HepG2 (cell line): ENCODE results near the gene PCYT2. TPM values are rescaled to one million over a fixed set of nuclear protein-coding genes. Genes with fewer than 3 reads are reported as not detected.

ENCODE experiments used
- AKAP8 ChIP-seq: sonication (generic); formaldehyde crosslinking; IDR thresholded peaks from 2 replicates; pipeline ENCODE4 v1.5.1; 2020; ENCODE audit warnings: mild to moderate bottlenecking, missing genetic modification reagents
- ATF3 ChIP-seq: sonication (generic); formaldehyde crosslinking; IDR thresholded peaks from 2 replicates; pipeline ENCODE4 v1.4.0; 2020; ENCODE audit warnings: missing genetic modification reagents
- CENPX ChIP-seq: sonication (generic); formaldehyde crosslinking; IDR thresholded peaks from 2 replicates; pipeline ENCODE4 v1.9.0; 2021; ENCODE audit warnings: mild to moderate bottlenecking, missing genetic modification reagents, moderate library complexity
- EZH2 ChIP-seq: conservative IDR thresholded peaks from 2 replicates; pipeline ENCODE4 v1.6.1; 2012; ENCODE audit warnings: mild to moderate bottlenecking, low read depth, low read length, moderate library complexity
- GFI1 ChIP-seq: sonication (generic); formaldehyde crosslinking; IDR thresholded peaks from 2 replicates; pipeline ENCODE4 v1.5.0; 2020; ENCODE audit warnings: missing genetic modification reagents, mild to moderate bottlenecking, borderline replicate concordance
- IKZF5 ChIP-seq: IDR thresholded peaks from 2 replicates; pipeline ENCODE4 v1.6.1; 2018; ENCODE audit warnings: missing genetic modification reagents, mild to moderate bottlenecking, missing compliant biosample characterization
- JDP2 ChIP-seq: sonication (generic); formaldehyde crosslinking; IDR thresholded peaks from 2 replicates; pipeline ENCODE4 v1.8.1; 2022; ENCODE audit warnings: missing genetic modification reagents, borderline replicate concordance
- MAFG ChIP-seq: sonication (generic); formaldehyde crosslinking; IDR thresholded peaks from 2 replicates; pipeline ENCODE4 v1.5.1; 2020; ENCODE audit warnings: mild to moderate bottlenecking, missing genetic modification reagents
- MIXL1 ChIP-seq: IDR thresholded peaks from 2 replicates; pipeline ENCODE4 v1.6.1; 2016
- MNT ChIP-seq: fragments of 450-650 bp; IDR thresholded peaks from 2 replicates; pipeline ENCODE4 v1.6.1; 2016
- MXD4 ChIP-seq: IDR thresholded peaks from 2 replicates; pipeline ENCODE4 v1.6.1; 2016; ENCODE audit warnings: mild to moderate bottlenecking, missing biosample characterization, missing genetic modification reagents
- PAF1 ChIP-seq: IDR thresholded peaks from 2 replicates; pipeline ENCODE4 v1.6.1; 2016; ENCODE audit warnings: missing genetic modification reagents, missing compliant biosample characterization
- ZBTB7A ChIP-seq: sonication (generic); formaldehyde crosslinking; IDR thresholded peaks from 2 replicates; pipeline ENCODE4 v1.8.0; 2022; ENCODE audit warnings: mild to moderate bottlenecking, missing genetic modification reagents
- ZBTB8A ChIP-seq: sonication (generic); formaldehyde crosslinking; IDR thresholded peaks from 2 replicates; pipeline ENCODE4 v1.4.0; 2020; ENCODE audit warnings: mild to moderate bottlenecking, low read depth, missing genetic modification reagents, borderline replicate concordance
- ZMAT3 ChIP-seq: sonication (generic); formaldehyde crosslinking; conservative IDR thresholded peaks from 2 replicates; pipeline ENCODE4 v1.7.0; 2021; ENCODE audit warnings: missing genetic modification reagents
- ZNF256 ChIP-seq: sonication (generic); formaldehyde crosslinking; conservative IDR thresholded peaks from 2 replicates; pipeline ENCODE4 v1.4.0; 2020; ENCODE audit warnings: missing genetic modification reagents
- ZNF274 ChIP-seq: sonication (generic); formaldehyde crosslinking; IDR thresholded peaks from 2 replicates; pipeline ENCODE4 v1.5.1; 2020; ENCODE audit warnings: mild to moderate bottlenecking, missing genetic modification reagents
- ZNF281 ChIP-seq: sonication (generic); formaldehyde crosslinking; IDR thresholded peaks from 2 replicates; pipeline ENCODE4 v1.4.0; 2020; ENCODE audit warnings: missing genetic modification reagents, borderline replicate concordance
- ZNF33A ChIP-seq: sonication (generic); formaldehyde crosslinking; IDR thresholded peaks from 2 replicates; pipeline ENCODE4 v1.5.1; 2020; ENCODE audit warnings: missing genetic modification reagents, mild to moderate bottlenecking, moderate library complexity, borderline replicate concordance
- ZNF33B ChIP-seq: sonication (generic); formaldehyde crosslinking; IDR thresholded peaks from 2 replicates; pipeline ENCODE4 v1.5.1; 2020; ENCODE audit warnings: mild to moderate bottlenecking, missing genetic modification reagents
- ZNF878 ChIP-seq: sonication (generic); formaldehyde crosslinking; IDR thresholded peaks from 2 replicates; pipeline ENCODE4 v1.8.1; 2023; ENCODE audit warnings: mild to moderate bottlenecking, missing genetic modification reagents, moderate library complexity
- ZSCAN31 ChIP-seq: sonication (generic); formaldehyde crosslinking; IDR thresholded peaks from 2 replicates; pipeline ENCODE4 v1.5.0; 2020; ENCODE audit warnings: low read depth, mild to moderate bottlenecking, missing genetic modification reagents
- ZUFSP ChIP-seq: sonication (generic); formaldehyde crosslinking; IDR thresholded peaks from 2 replicates; pipeline ENCODE4 v1.9.0; 2021; ENCODE audit warnings: missing genetic modification reagents, mild to moderate bottlenecking, borderline replicate concordance
- polyA plus RNA-seq, 8 experiments: library from polyadenylated mRNA; depleted of rRNA in 3 of 8; stranded (reverse) in 7 of 8; unstranded in 1 of 8; fragments of >200 nt; fragmentation: Illumina TruSeq in 4 of 8; extraction: Trizol in 4 of 8; gene quantifications; 2 replicates each; pipeline versions ENCODE4 v1.2.1 to v1.2.3, GENCODE V29; 2011 to 2016; ENCODE audit warnings: low read depth in 4 of 8, missing spikeins in 1 of 8, mixed read lengths in 1 of 8; ENCODE audit not compliant: insufficient read depth in 1 of 8
- total RNA-seq, 5 experiments: library from RNA; depleted of rRNA; stranded (reverse); fragments of >200 nt; fragmentation: Illumina TruSeq; extraction: Trizol; gene quantifications; 2 replicates each; pipeline ENCODE4 v1.2.3, GENCODE V29; 2016; ENCODE audit warnings: low read depth in 1 of 5

The PCYT2 gene
- total and polyA plus RNA-seq, 2 of the 13 experiments (the other 11 are each of a cell fraction or from before 2014, with no cell fraction given), result 147 to 297 TPM

- no peak for TF ChIP-seq ZNF281 (CRISPR knock-in tag)
- peak; percentile 89 for TF ChIP-seq PAF1 (CRISPR knock-in tag)
- no peak for TF ChIP-seq JDP2
- TF ChIP-seq CENPX, result no peak
- TF ChIP-seq ZBTB7A, result no peak
- no peak for TF ChIP-seq MXD4
- no peak for TF ChIP-seq ZBTB8A
- TF ChIP-seq MIXL1 (CRISPR knock-in tag), result no peak
- TF ChIP-seq ZNF274 (CRISPR knock-in tag), result no peak; the same call in 1 of the 2 replicates
- TF ChIP-seq ZSCAN31 (CRISPR knock-in tag), result peak; percentile 4; the same call in 1 of the 2 replicates
- peak; percentile 29; the same call in 1 of the 2 replicates for TF ChIP-seq IKZF5 (CRISPR knock-in tag)
- no peak for TF ChIP-seq ZNF33B (CRISPR knock-in tag)
- TF ChIP-seq ZNF33A, result no peak
- no peak for TF ChIP-seq EZH2
- no peak for TF ChIP-seq ZUFSP (CRISPR knock-in tag)
- no peak for TF ChIP-seq ZNF878 (CRISPR knock-in tag)
- no peak for TF ChIP-seq ZNF256
- peak; percentile 58; the same call in 1 of the 2 replicates for TF ChIP-seq MAFG (CRISPR knock-in tag)
- TF ChIP-seq AKAP8 (CRISPR knock-in tag), result peak; percentile 100
- no peak for TF ChIP-seq GFI1
- no peak for TF ChIP-seq ZMAT3 (CRISPR knock-in tag)
- TF ChIP-seq ATF3 (CRISPR knock-in tag), result no peak
- no peak for TF ChIP-seq MNT
Measured at GRCh38 chr17:81901167-81902022, 9.8 kb downstream of the PCYT2 start (continued).
